Sigmoid colon (tissue), 7 donors: ENCODE results near the gene SDC4. TPM values are rescaled to one million over a fixed set of nuclear protein-coding genes. Genes with fewer than 3 reads are reported as not detected.

Experiments used
- DNase-seq: peaks from one replicate; pipeline ENCODE4 v3.0.0-alpha.2; 2019
- H3K27ac ChIP-seq, 4 donors: fragments of 200-600 bp; sonication (generic); one replicate each; pipeline ENCODE4 v1.5.1; 2016 to 2019; ENCODE audit warnings: mild to moderate bottlenecking in 1 of 4
- H3K27me3 ChIP-seq, 3 donors: fragments of 200-600 bp; sonication (generic); one replicate each; pipeline ENCODE4 v1.5.1; 2019; ENCODE audit warnings: mild to moderate bottlenecking in 1 of 3
- H3K36me3 ChIP-seq, 4 donors: fragments of 200-600 bp; sonication (generic); one replicate each; pipeline ENCODE4 v1.5.1; 2016 to 2019
- H3K4me1 ChIP-seq, 4 donors: fragments of 200-600 bp; sonication (generic); one replicate each; pipeline ENCODE4 v1.5.1; 2017 to 2019
- H3K4me3 ChIP-seq, 4 donors: fragments of 200-600 bp; sonication (generic); one replicate each; pipeline ENCODE4 v1.5.1; 2017 to 2019; ENCODE audit warnings: mild to moderate bottlenecking in 2 of 4, moderate library complexity in 1 of 4
- H3K9me3 ChIP-seq, 4 donors: fragments of 200-600 bp in 3 of 4; sonication (generic) in 3 of 4; one replicate each; pipeline versions ENCODE4 v1.5.1 to v1.6.1; 2013 to 2019
- CTCF ChIP-seq, 4 experiments: fragments of 450-650 bp in 3 of 4; fragments of 200-600 bp in 1 of 4; IDR thresholded peaks; one replicate each; pipeline ENCODE4 v1.5.1; 2016 to 2019; ENCODE audit warnings: antibody characterized with exemption in 4 of 4, mild to moderate bottlenecking in 3 of 4, moderate library complexity in 2 of 4
- EP300 ChIP-seq, 4 donors: sonication (generic); formaldehyde crosslinking; IDR thresholded peaks; one replicate each; pipeline ENCODE4 v1.6.1; 2017; ENCODE audit warnings: antibody characterized with exemption in 4 of 4
- POLR2A ChIP-seq, 2 donors: fragments of 450-650 bp; IDR thresholded peaks; one replicate each; pipeline ENCODE4 v1.6.1; 2016; ENCODE audit warnings: antibody characterized with exemption in 2 of 2, mild to moderate bottlenecking in 2 of 2, moderate library complexity in 2 of 2
- POLR2AphosphoS5 ChIP-seq, 4 donors: sonication (generic); formaldehyde crosslinking; IDR thresholded peaks; one replicate each; pipeline ENCODE4 v1.6.1; 2017; ENCODE audit warnings: antibody characterized with exemption in 4 of 4
- WGBS, 2 donors: extraction: QIAGEN DNeasy Blood & Tissue Kit; methylation state at CpG; one replicate each; pipeline ENCODE4 v1.1.7; 2013; 5-methylcytosine and 5-hydroxymethylcytosine counted together
- intact Hi-C: fragments of 100-400 bp; cut with DNase I; formaldehyde crosslinking; loops from one replicate; pipeline ENCODE4 v1.15.1; 2023
- polyA plus RNA-seq, 3 donors: library from polyadenylated mRNA; stranded (reverse); fragments of 200-250 nt; gene quantifications; one replicate each; pipeline ENCODE4 v1.2.3, GENCODE V29; 2013
- total RNA-seq, 4 donors: library from RNA; depleted of rRNA; stranded (reverse); fragments of >200 nt; gene quantifications; one replicate each; pipeline ENCODE4 v1.1.0, GENCODE V29; 2016
- donor health status: healthy with polysubstance abuse.
- donor health status: Bipolar disorder and iron deficiency.
- donor health status: healthy.

SDC4 gene
- total and polyA plus RNA-seq, 7 donors: 22.2 to 149 (median 79.9) TPM

GRCh38 chr20:45391559-45391958 is 43.3 kb upstream of the SDC4 start:
- Histone ChIP-seq H3K36me3 (no peaks in the 10 kb centered on the region), H3K4me3 (no peak overlapping the region), H3K4me1 (no peaks in the 10 kb centered on the region), H3K9me3 (no peaks in the 10 kb centered on the region), H3K27ac (no peak overlapping the region), H3K27me3 (no peaks in the 10 kb centered on the region)
- DNase-seq: no peak
- intact Hi-C loops: no loop called here
- TF ChIP-seq POLR2AphosphoS5 (IDR thresholded peaks at IDR 0.05): no peak
- TF ChIP-seq POLR2A (IDR thresholded peaks at IDR 0.05): no peak
- no peak for TF ChIP-seq CTCF (IDR thresholded peaks at IDR 0.05)
- no peak for TF ChIP-seq EP300 (IDR thresholded peaks at IDR 0.05)
- 72 to 76% methylated on average over 2 of the region's 2 CpGs for WGBS, 2 donors

DNA sequence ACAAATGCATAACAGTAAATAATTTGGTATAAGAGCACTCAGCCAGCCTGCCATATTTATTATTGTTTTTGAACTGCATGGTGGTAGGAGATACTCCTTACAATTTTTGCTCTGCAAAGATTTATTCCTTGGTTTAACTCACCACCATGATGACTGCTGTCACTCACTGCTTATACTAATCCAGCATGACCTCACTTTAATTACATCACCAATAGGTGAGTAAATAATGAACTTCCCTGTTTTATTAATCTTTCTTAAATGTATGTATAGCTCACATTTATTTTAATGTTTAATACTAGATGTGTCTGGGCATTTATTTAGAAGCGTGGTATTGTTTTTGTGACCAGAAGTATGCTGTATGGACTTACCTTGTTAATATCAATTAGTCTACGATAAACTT is 42.7 kb upstream of the SDC4 start:
- Histone ChIP-seq H3K9me3 (no peaks in the 10 kb centered on the region), H3K4me1 (no peaks in the 10 kb centered on the region), H3K36me3 (no peaks in the 10 kb centered on the region), H3K4me3 (no peak overlapping the region), H3K27me3 (no peaks in the 10 kb centered on the region), H3K27ac (no peak overlapping the region)
- no peak for DNase-seq
- intact Hi-C loops: no loop called here
- WGBS, 2 donors: 89 to 92% methylated on average over 2 of the region's 2 CpGs
- TF ChIP-seq POLR2A (IDR thresholded peaks at IDR 0.05): no peak
- TF ChIP-seq EP300 (IDR thresholded peaks at IDR 0.05): no peak
- TF ChIP-seq CTCF (IDR thresholded peaks at IDR 0.05): no peak
- no peak for TF ChIP-seq POLR2AphosphoS5 (IDR thresholded peaks at IDR 0.05)

- Histone ChIP-seq H3K36me3 (peaks cover 0 to under 1% (median 0%) of the 10 kb centered on the region in 4 donors), H3K9me3 (no peaks in the 10 kb centered on the region), H3K4me1 (no peaks in the 10 kb centered on the region), H3K27ac (no peak overlapping the region), H3K27me3 (no peaks in the 10 kb centered on the region), H3K4me3 (no peak overlapping the region)
- no peak for DNase-seq
- 86 to 93% methylated on average over 1 of the region's 1 CpG for WGBS, 2 donors
- TF ChIP-seq POLR2AphosphoS5 (IDR thresholded peaks at IDR 0.05): no peak
- TF ChIP-seq CTCF (IDR thresholded peaks at IDR 0.05): no peak
- no peak for TF ChIP-seq EP300 (IDR thresholded peaks at IDR 0.05)
- no peak for TF ChIP-seq POLR2A (IDR thresholded peaks at IDR 0.05)
- intact Hi-C loops: no loop called here
Observed at GRCh38 chr20:45387274-45387673, 39.0 kb upstream of the SDC4 start.

- DNase-seq: no peak
Observed at GRCh38 chr20:45378191-45378590, 30.0 kb upstream of the SDC4 start, which contains the start of gene TP53TG5. TSS of gene TP53TG5 (minus strand) at chr20:45378325. CDS start at chr20:45378236, 89 bp downstream.

More at GRCh38 chr20:45378191-45378590, 30.0 kb upstream of the SDC4 start, which contains the start of gene TP53TG5:
- H3K36me3 ChIP-seq: peaks cover 0 to 4% (median 0%) of the 10 kb centered on the region in 4 donors
- H3K9me3 ChIP-seq: no peaks in the 10 kb centered on the region
- no peak within 1 kb of the TSS for H3K27ac ChIP-seq
- H3K4me3 ChIP-seq: no peak within 1 kb of the TSS
- H3K27me3 ChIP-seq: no peaks in the 10 kb centered on the region
- TF ChIP-seq EP300 (IDR thresholded peaks at IDR 0.05): no peak
- TF ChIP-seq POLR2AphosphoS5 (IDR thresholded peaks at IDR 0.05): no peak
- no peak for TF ChIP-seq CTCF (IDR thresholded peaks at IDR 0.05)
- 76 to 94% methylated on average over 1 of the region's 1 CpG for WGBS, 2 donors
- intact Hi-C loops: no loop called here
- H3K4me1 ChIP-seq: peaks cover 0 to 12% (median 4%) of the 10 kb centered on the region in 4 donors
